H1 (cell line): ENCODE results near the gene RRP12. TPM values are rescaled to one million over a fixed set of nuclear protein-coding genes. Genes with fewer than 3 reads are reported as not detected.

ENCODE experiments used
- CTCF ChIA-PET: fragments of 300-600 bp; sonication (Branson Sonifier 250); formaldehyde crosslinking; loops from one replicate; lab custom pipeline; 2021; ENCODE audit not compliant: partially characterized antibody; lab: Charles Lee
- POLR2A ChIA-PET: fragments of 300-600 bp; sonication (Branson Sonifier 250); formaldehyde crosslinking; loops from one replicate; lab custom pipeline; 2021; ENCODE audit warnings: inconsistent platforms; ENCODE audit not compliant: partially characterized antibody; lab: Charles Lee
- DNase-seq, 2 experiments: peaks; one replicate each; pipeline versions ENCODE4 v3.0.0 to v3.0.0-alpha.2; 2010 to 2022; ENCODE audit warnings: low spot score in 2 of 2, low read depth in 1 of 2, mixed read lengths in 1 of 2
- FAIRE-seq: peaks from 2 replicates; lab custom pipeline; 2011; peaks lifted over from hg19 to GRCh38; lab: Jason Lieb, UNC
- H2AFZ ChIP-seq: 2 replicates; pipeline ENCODE4 v1.8.1; 2012; ENCODE audit warnings: low read length, inconsistent platforms
- H2AK5ac ChIP-seq: 2 replicates; pipeline ENCODE4 v1.6.1; 2013; ENCODE audit warnings: low read depth, low read length
- H2BK120ac ChIP-seq: replicated peaks from 2 replicates; pipeline ENCODE3; 2013; ENCODE audit warnings: low read depth, low read length, inconsistent platforms
- H2BK12ac ChIP-seq: 2 replicates; pipeline ENCODE4 v1.6.1; 2013; ENCODE audit warnings: low read depth, low read length
- H2BK15ac ChIP-seq: 2 replicates; pipeline ENCODE4 v1.6.1; 2013; ENCODE audit warnings: low read length
- H2BK20ac ChIP-seq: 2 replicates; pipeline ENCODE4 v1.6.1; 2013; ENCODE audit warnings: low read length
- H2BK5ac ChIP-seq: 2 replicates; pipeline ENCODE4 v1.6.1; 2013; ENCODE audit warnings: low read depth, low read length
- H3K14ac ChIP-seq: 2 replicates; pipeline ENCODE4 v1.6.1; 2013; ENCODE audit warnings: inconsistent platforms; ENCODE audit not compliant: insufficient read length
- H3K18ac ChIP-seq: 2 replicates; pipeline ENCODE4 v1.6.1; 2013; ENCODE audit warnings: low read length; ENCODE audit errors: extremely low read depth
- H3K23ac ChIP-seq: 2 replicates; pipeline ENCODE4 v1.6.1; 2013; ENCODE audit warnings: inconsistent platforms; ENCODE audit not compliant: insufficient read length
- H3K23me2 ChIP-seq: 2 replicates; pipeline ENCODE4 v1.6.1; 2013; ENCODE audit warnings: low read depth, low read length
- H3K27ac ChIP-seq: 2 replicates; pipeline ENCODE4 v1.6.1; 2011; ENCODE audit warnings: low read depth, low read length, inconsistent platforms
- H3K27me3 ChIP-seq, 4 experiments: replicated peaks in 1 of 4; 1 replicate in 1 of 4; 2 replicates in 3 of 4; pipeline versions ENCODE4 v1.6.1 to v1.8.1; 2011 to 2013; ENCODE audit warnings: low read length in 3 of 4, mild to moderate bottlenecking in 3 of 4, inconsistent platforms in 2 of 4, mixed read lengths in 2 of 4, moderate library complexity in 1 of 4; ENCODE audit not compliant: control insufficient read depth in 3 of 4, insufficient read depth in 3 of 4; ENCODE audit errors: extremely low read depth in 1 of 4
- H3K36me3 ChIP-seq, 4 experiments: 2 replicates each; pipeline versions ENCODE4 v1.6.1 to v1.8.1; 2011 to 2013; ENCODE audit warnings: mild to moderate bottlenecking in 4 of 4, low read length in 3 of 4, moderate library complexity in 2 of 4, control low read depth in 1 of 4, inconsistent platforms in 1 of 4; ENCODE audit not compliant: insufficient read depth in 4 of 4, control insufficient read depth in 2 of 4
- H3K4ac ChIP-seq: replicated peaks from 2 replicates; pipeline ENCODE3; 2013; ENCODE audit warnings: low read length, low read depth, mixed read lengths, inconsistent platforms; ENCODE audit not compliant: insufficient read length
- H3K4me1 ChIP-seq, 4 experiments: replicated peaks in 1 of 4; 1 replicate in 1 of 4; 2 replicates in 3 of 4; pipeline versions ENCODE4 v1.6.1 to v1.8.1; 2011 to 2013; ENCODE audit warnings: low read length in 3 of 4, inconsistent platforms in 2 of 4, mixed read lengths in 1 of 4; ENCODE audit not compliant: insufficient read depth in 4 of 4, control insufficient read depth in 3 of 4
- H3K4me2 ChIP-seq, 2 experiments: 2 replicates each; pipeline versions ENCODE4 v1.6.1 to v1.8.1; 2011 to 2013; ENCODE audit warnings: low read depth in 2 of 2, low read length in 2 of 2, control low read depth in 1 of 2, inconsistent platforms in 1 of 2, mild to moderate bottlenecking in 1 of 2; ENCODE audit not compliant: insufficient read depth in 1 of 2
- H3K4me3 ChIP-seq, 4 experiments: fragments of 200-600, 300-600 bp in 1 of 4; sonication (generic), shearing (Covaris generic), sonication (Bioruptor Twin) in 1 of 4; 2 replicates each; pipeline versions ENCODE4 v1.5.1 to v1.8.1; 2011 to 2016; ENCODE audit warnings: low read length in 4 of 4, low read depth in 3 of 4, control low read depth in 2 of 4, inconsistent platforms in 2 of 4, mild to moderate bottlenecking in 2 of 4, mixed read lengths in 1 of 4, moderate library complexity in 1 of 4; ENCODE audit not compliant: insufficient read depth in 2 of 4; ENCODE audit errors: extremely low read depth in 1 of 4
- H3K56ac ChIP-seq: replicated peaks from 2 replicates; pipeline ENCODE3; 2013; ENCODE audit warnings: low read depth, mild to moderate bottlenecking, mixed read lengths, low read length, inconsistent platforms; ENCODE audit not compliant: insufficient read length
- H3K79me1 ChIP-seq: 2 replicates; pipeline ENCODE4 v1.6.1; 2013; ENCODE audit warnings: low read depth, low read length, control low read depth
- H3K79me2 ChIP-seq, 2 experiments: 2 replicates each; pipeline versions ENCODE4 v1.6.1 to v1.8.1; 2012 to 2013; ENCODE audit warnings: low read length in 2 of 2, mild to moderate bottlenecking in 2 of 2, inconsistent platforms in 1 of 2; ENCODE audit not compliant: insufficient read depth in 2 of 2, control insufficient read depth in 1 of 2
- H3K9ac ChIP-seq, 4 experiments: replicated peaks in 1 of 4; 1 replicate in 1 of 4; 2 replicates in 3 of 4; pipeline versions ENCODE4 v1.6.1 to v1.8.1; 2011 to 2013; ENCODE audit warnings: low read depth in 3 of 4, low read length in 3 of 4, control low read depth in 2 of 4, mild to moderate bottlenecking in 2 of 4, moderate library complexity in 2 of 4, inconsistent platforms in 1 of 4; ENCODE audit errors: extremely low read depth in 1 of 4
- H3K9me3 ChIP-seq, 2 experiments: 2 replicates each; pipeline versions ENCODE4 v1.6.1 to v1.8.1; 2012 to 2013; ENCODE audit warnings: mild to moderate bottlenecking in 2 of 2, moderate library complexity in 2 of 2, control low read depth in 1 of 2, inconsistent platforms in 1 of 2, low read depth in 1 of 2, low read length in 1 of 2, mixed read lengths in 1 of 2; ENCODE audit not compliant: insufficient read depth in 2 of 2
- H4K20me1 ChIP-seq, 2 experiments: replicated peaks in 1 of 2; 2 replicates each; pipeline versions ENCODE3 to v1.8.1; 2011 to 2013; ENCODE audit warnings: inconsistent platforms in 2 of 2, low read length in 2 of 2, mild to moderate bottlenecking in 1 of 2; ENCODE audit not compliant: insufficient read depth in 2 of 2, control insufficient read depth in 1 of 2
- H4K5ac ChIP-seq: 2 replicates; pipeline ENCODE4 v1.6.1; 2013; ENCODE audit warnings: low read length, low read depth, mixed read lengths, inconsistent platforms; ENCODE audit not compliant: insufficient read length
- H4K8ac ChIP-seq: 2 replicates; pipeline ENCODE4 v1.8.0; 2013; ENCODE audit warnings: mild to moderate bottlenecking, moderate library complexity, low read length, inconsistent platforms; ENCODE audit not compliant: insufficient read depth; ENCODE audit errors: extremely low read depth
- H4K91ac ChIP-seq: replicated peaks from 2 replicates; pipeline ENCODE3; 2013; ENCODE audit warnings: low read length, mixed read lengths, inconsistent platforms; ENCODE audit not compliant: insufficient read length
- CEBPB ChIP-seq: IDR thresholded peaks from 2 replicates; pipeline ENCODE4 v1.6.1; 2012; ENCODE audit warnings: low read depth, low read length
- RAD21 ChIP-seq, 2 experiments: IDR thresholded peaks in 1 of 2; conservative IDR thresholded peaks in 1 of 2; 2 replicates each; pipeline ENCODE4 v1.6.1; 2011; ENCODE audit warnings: low read depth in 2 of 2, low read length in 2 of 2, improper control_type of control experiment in 1 of 2, inconsistent platforms in 1 of 2, mild to moderate bottlenecking in 1 of 2, moderate library complexity in 1 of 2
- TAF1 ChIP-seq: IDR thresholded peaks from 2 replicates; pipeline ENCODE4 v1.6.1; 2011; ENCODE audit warnings: mild to moderate bottlenecking, low read depth, low read length
- WGBS, 2 experiments: shearing (Covaris generic) in 1 of 2; methylation state at CpG; one replicate each; pipeline versions ENCODE4 v1.1.6 to v1.1.7; 2013 to 2015; ENCODE audit warnings: low lambda C conversion rate in 2 of 2, mixed read lengths in 2 of 2, inconsistent platforms in 1 of 2, low coverage in 1 of 2, missing lambda C conversion rate in 1 of 2; ENCODE audit not compliant: insufficient replicate concordance in 2 of 2, insufficient coverage in 1 of 2, insufficient read length in 1 of 2; ENCODE audit errors: extremely low coverage in 1 of 2, missing lambda C conversion rate in 1 of 2; 5-methylcytosine and 5-hydroxymethylcytosine counted together
- polyA plus RNA-seq, 7 experiments: library from polyadenylated mRNA; depleted of rRNA in 3 of 7; stranded (reverse) in 5 of 7; unstranded in 2 of 7; fragments of >200 nt in 5 of 7; fragments of 200-250 nt in 2 of 7; gene quantifications; 1 replicate in 5 of 7; 2 replicates in 1 of 7; 4 replicates in 1 of 7; pipeline versions ENCODE4 v1.2.1 to v1.2.3, GENCODE V29; 2011 to 2013; ENCODE audit warnings: missing spikeins in 2 of 7, mixed read lengths in 2 of 7
- total RNA-seq: library from RNA; stranded (reverse); fragmentation: NEBNext Ultra II Directional; extraction: Animal tissue kit (Norgen Biotek cat#: 25700); gene quantifications from 2 replicates; pipeline ENCODE4 v1.2.1, GENCODE V29; 2021

RRP12 gene
- total and polyA plus RNA-seq, 2 of the 8 experiments (the other 6 are each of a cell fraction or from before 2014, with no cell fraction given): 21.0 to 65.8 TPM

GRCh38 chr10:97412891-97413304 lies 11.8 kb upstream of the RRP12 start:
- Histone ChIP-seq H3K56ac (no peak overlapping the region), H3K27me3 (no peaks in the 10 kb centered on the region), H3K4me2 (no peak overlapping the region), H2BK20ac (no peak overlapping the region), H3K4me3 (no peak overlapping the region), H2AFZ (no peak overlapping the region), H2BK120ac (no peak overlapping the region), H2BK15ac (no peak overlapping the region), H2BK5ac (peak overlapping the region; percentile 8; the same call in 1 of the 2 replicates), H3K9ac (peak overlapping the region in 1 of 4 experiments; percentile 18; a peak in 1 of 7 replicates), H3K79me2 (no peaks in the 10 kb centered on the region), H3K23me2 (no peaks in the 10 kb centered on the region), H4K20me1 (no peaks in the 10 kb centered on the region), H4K5ac (no peak overlapping the region), H3K9me3 (no peaks in the 10 kb centered on the region), H3K18ac (no peak overlapping the region), H3K4ac (no peak overlapping the region), H3K36me3 (no peaks in the 10 kb centered on the region), H3K79me1 (no peaks in the 10 kb centered on the region; the same call in 1 of the 2 replicates), H4K8ac (peak overlapping the region; percentile 57; the same call in 1 of the 2 replicates), H3K27ac (no peak overlapping the region), H2BK12ac (no peak overlapping the region), H3K23ac (no peak overlapping the region), H2AK5ac (no peak overlapping the region), H4K91ac (peak overlapping the region; percentile 84), H3K14ac (no peak overlapping the region), H3K4me1 (no peaks in the 10 kb centered on the region)
- DNase-seq: no peak
- CTCF ChIA-PET: interaction anchor here (0.9 to 2.0 kb wide), 4 partner anchors 8 to 199 kb away, joined by 3 to 5 read pairs (median 4); no protein-coding TSS in a partner anchor
- POLR2A ChIA-PET: interaction anchor here (0.9 to 3.3 kb wide), 5 partner anchors 12 to 119 kb away, joined by 3 to 17 read pairs (median 5); partner anchors contain the start of gene RRP12
- TF ChIP-seq TAF1 (no peak), RAD21 (IDR thresholded peaks at IDR 0.05 in 1 of 2, conservative IDR thresholded peaks at IDR 0.05 in 1 of 2; ENCODE audit: low read depth in 2 of 2, low read length in 2 of 2) (no peak), CEBPB (no peak)
- no peak for FAIRE-seq
- 90% methylated on average over 10 of the region's 10 CpGs; no CpG with 5 or more reads in 1 of the 2 experiments for WGBS, 2 experiments
